Neutrophil (primary cell): ENCODE measurements around the gene PLPP3.

Source experiments
- H3K27ac ChIP-seq: fragments of 200-600 bp; sonication (generic); 2 replicates; pipeline ENCODE4 v1.5.1; 2016; ENCODE audit warnings: mild to moderate bottlenecking, moderate library complexity
- H3K27me3 ChIP-seq: fragments of 200-600 bp; sonication (generic); 2 replicates; pipeline ENCODE4 v1.6.0; 2016; ENCODE audit warnings: mild to moderate bottlenecking
- H3K36me3 ChIP-seq: fragments of 200-600 bp; sonication (generic); 2 replicates; pipeline ENCODE4 v1.5.1; 2017
- H3K4me1 ChIP-seq, 2 experiments: fragments of 200-600 bp in 1 of 2; sonication (generic) in 1 of 2; 1 replicate in 1 of 2; 2 replicates in 1 of 2; pipeline versions ENCODE4 v1.5.1 to v1.6.1; 2013 to 2016; ENCODE audit warnings: low read depth in 1 of 2, low read length in 1 of 2, mild to moderate bottlenecking in 1 of 2, moderate library complexity in 1 of 2; ENCODE audit not compliant: control insufficient read depth in 1 of 2, insufficient read depth in 1 of 2
- H3K4me3 ChIP-seq, 2 experiments: fragments of 200-600 bp in 1 of 2; sonication (generic) in 1 of 2; 1 replicate in 1 of 2; 2 replicates in 1 of 2; pipeline ENCODE4 v1.5.1; 2013 to 2016; ENCODE audit warnings: low read depth in 1 of 2, low read length in 1 of 2, mild to moderate bottlenecking in 1 of 2, moderate library complexity in 1 of 2
- H3K9me3 ChIP-seq: fragments of 200-600 bp; sonication (generic); 2 replicates; pipeline ENCODE4 v1.5.1; 2016
- CTCF ChIP-seq: fragments of 200-600 bp; sonication (generic); IDR thresholded peaks from 2 replicates; pipeline ENCODE4 v1.5.1; 2016; ENCODE audit warnings: antibody characterized with exemption

Gene PLPP3

GRCh38 chr1:56551691-56552090 lies 27.7 kb downstream of the PLPP3 start:
- TF ChIP-seq CTCF, result no peak
- Histone ChIP-seq H3K27ac (no peak overlapping the region), H3K9me3 (no peaks in the 10 kb centered on the region), H3K27me3 (no peaks in the 10 kb centered on the region), H3K4me3 (no peak overlapping the region), H3K4me1 (peaks cover 0 to 11% of the 10 kb centered on the region in 2 experiments), H3K36me3 (no peaks in the 10 kb centered on the region)

- TF ChIP-seq CTCF, result no peak
- H3K27me3 ChIP-seq, result no peaks in the 10 kb centered on the region
- H3K4me1 ChIP-seq, result peaks cover 0 to 2% of the 10 kb centered on the region in 2 experiments
- no peak overlapping the region for H3K4me3 ChIP-seq
- no peaks in the 10 kb centered on the region for H3K36me3 ChIP-seq
- no peak overlapping the region for H3K27ac ChIP-seq
- H3K9me3 ChIP-seq, result no peaks in the 10 kb centered on the region
These were observed 28.5 kb downstream of the PLPP3 start for GRCh38 chr1:56550859-56551188.

- Histone ChIP-seq H3K27ac (no peak overlapping the region), H3K27me3 (no peaks in the 10 kb centered on the region), H3K4me3 (no peak overlapping the region), H3K9me3 (no peaks in the 10 kb centered on the region), H3K36me3 (no peaks in the 10 kb centered on the region), H3K4me1 (no peaks in the 10 kb centered on the region)
- no peak for TF ChIP-seq CTCF
These were observed 29.1 kb downstream of the PLPP3 start for GRCh38 chr1:56550138-56550858.

GRCh38 chr1:56548571-56548970 lies 30.8 kb downstream of the PLPP3 start:
- Histone ChIP-seq H3K27ac (no peak overlapping the region), H3K4me3 (no peak overlapping the region), H3K9me3 (no peaks in the 10 kb centered on the region), H3K27me3 (no peaks in the 10 kb centered on the region), H3K36me3 (no peaks in the 10 kb centered on the region), H3K4me1 (no peaks in the 10 kb centered on the region)
- no peak for TF ChIP-seq CTCF

GRCh38 chr1:56547977-56548376 lies 31.4 kb downstream of the PLPP3 start:
- no peak for TF ChIP-seq CTCF
- Histone ChIP-seq H3K36me3 (no peaks in the 10 kb centered on the region), H3K27ac (no peak overlapping the region), H3K9me3 (no peaks in the 10 kb centered on the region), H3K27me3 (no peaks in the 10 kb centered on the region), H3K4me3 (no peak overlapping the region), H3K4me1 (no peaks in the 10 kb centered on the region)

- no peaks in the 10 kb centered on the region for H3K4me1 ChIP-seq
- no peaks in the 10 kb centered on the region for H3K36me3 ChIP-seq
- H3K9me3 ChIP-seq, result no peaks in the 10 kb centered on the region
- no peaks in the 10 kb centered on the region for H3K27me3 ChIP-seq
- H3K27ac ChIP-seq, result no peak overlapping the region
- H3K4me3 ChIP-seq, result no peak overlapping the region
- no peak for TF ChIP-seq CTCF
These were observed 31.9 kb downstream of the PLPP3 start for GRCh38 chr1:56547473-56547872.
